ENCODE measurements around the gene FLVCR2.
A peak's percentile ranks its signal among the peaks of the same experiment; 100 is the strongest.

FLVCR2 gene

DNA sequence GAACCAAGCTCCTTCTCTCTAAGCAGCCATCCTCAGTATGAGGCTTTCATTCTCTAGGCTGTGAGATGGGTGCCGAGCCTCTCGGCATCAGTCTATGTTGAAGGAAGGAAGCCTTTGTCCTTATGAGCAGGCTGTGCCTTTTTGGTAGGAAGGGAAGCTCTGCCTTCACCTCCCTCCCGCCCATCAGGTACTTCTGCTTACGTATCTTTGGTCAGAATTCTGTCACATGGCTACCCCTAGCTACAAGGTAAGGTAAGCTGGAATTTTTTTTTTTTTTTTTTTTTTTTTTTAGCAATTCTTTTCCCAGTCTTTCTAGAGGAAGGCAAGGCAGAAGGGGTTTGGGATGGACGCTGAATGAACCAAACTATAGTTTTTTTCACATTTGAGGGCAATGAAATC is 39.3 kb upstream of the FLVCR2 start:
- TF ChIP-seq, protein P1, sequence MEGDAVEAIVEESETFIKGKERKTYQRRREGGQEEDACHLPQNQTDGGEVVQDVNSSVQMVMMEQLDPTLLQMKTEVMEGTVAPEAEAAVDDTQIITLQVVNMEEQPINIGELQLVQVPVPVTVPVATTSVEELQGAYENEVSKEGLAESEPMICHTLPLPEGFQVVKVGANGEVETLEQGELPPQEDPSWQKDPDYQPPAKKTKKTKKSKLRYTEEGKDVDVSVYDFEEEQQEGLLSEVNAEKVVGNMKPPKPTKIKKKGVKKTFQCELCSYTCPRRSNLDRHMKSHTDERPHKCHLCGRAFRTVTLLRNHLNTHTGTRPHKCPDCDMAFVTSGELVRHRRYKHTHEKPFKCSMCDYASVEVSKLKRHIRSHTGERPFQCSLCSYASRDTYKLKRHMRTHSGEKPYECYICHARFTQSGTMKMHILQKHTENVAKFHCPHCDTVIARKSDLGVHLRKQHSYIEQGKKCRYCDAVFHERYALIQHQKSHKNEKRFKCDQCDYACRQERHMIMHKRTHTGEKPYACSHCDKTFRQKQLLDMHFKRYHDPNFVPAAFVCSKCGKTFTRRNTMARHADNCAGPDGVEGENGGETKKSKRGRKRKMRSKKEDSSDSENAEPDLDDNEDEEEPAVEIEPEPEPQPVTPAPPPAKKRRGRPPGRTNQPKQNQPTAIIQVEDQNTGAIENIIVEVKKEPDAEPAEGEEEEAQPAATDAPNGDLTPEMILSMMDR (conservative IDR thresholded peaks at IDR 0.05; ENCODE audit: low read depth, low read length): no peak
- no peak for DNase-seq (ENCODE audit: low read depth)
- H3K4me3 ChIP-seq (ENCODE audit: low read depth, low read length): no peak overlapping the region

DNA sequence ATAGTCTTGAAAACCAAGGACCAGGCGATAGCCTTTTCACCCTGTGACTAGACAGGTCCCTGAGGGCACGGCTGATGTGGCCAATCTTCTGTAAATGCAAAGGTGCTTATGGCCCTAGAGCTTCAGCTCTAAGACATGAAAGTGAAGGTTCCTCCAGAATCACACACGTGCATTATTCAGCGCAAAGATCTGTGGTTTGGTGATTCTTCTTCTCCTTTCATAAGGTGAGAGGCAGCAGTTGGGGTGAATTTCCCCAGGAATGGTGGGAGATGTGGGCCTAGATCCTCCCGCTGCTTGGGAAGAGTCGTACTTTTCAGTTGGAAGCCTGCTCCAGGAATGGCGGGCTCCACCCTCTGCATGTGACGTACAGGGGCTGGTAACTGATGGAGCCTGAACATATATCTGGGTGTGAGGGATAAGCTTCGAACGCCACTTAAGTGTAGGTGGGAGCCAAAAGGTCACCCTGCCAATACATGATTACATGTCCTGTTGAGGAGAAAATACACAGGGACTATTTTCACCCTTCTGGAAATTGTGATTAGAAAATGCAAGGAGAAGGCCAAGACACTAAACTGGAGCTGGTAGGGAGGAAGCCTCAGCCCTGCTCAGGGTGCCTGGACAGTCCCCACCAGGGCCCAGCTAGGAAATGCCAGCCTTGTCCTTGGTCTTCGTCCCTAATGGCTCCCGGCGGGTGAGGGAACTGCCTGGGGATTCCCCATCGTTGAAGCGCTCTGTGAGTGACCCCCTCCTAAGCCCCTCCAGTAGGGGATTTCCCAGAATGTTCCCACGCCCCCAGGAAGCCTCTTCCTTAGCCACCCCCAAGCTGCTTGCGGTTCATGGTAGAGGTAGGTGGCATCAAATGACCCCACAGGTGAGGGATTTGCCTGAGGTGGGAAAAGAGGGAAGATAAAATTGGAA is 38.6 kb upstream of the FLVCR2 start:
- no peak overlapping the region for H3K4me3 ChIP-seq (ENCODE audit: low read depth, low read length)
- TF ChIP-seq, protein P1 (conservative IDR thresholded peaks at IDR 0.05; ENCODE audit: low read depth, low read length): no peak
- no peak for DNase-seq (ENCODE audit: low read depth)

DNA sequence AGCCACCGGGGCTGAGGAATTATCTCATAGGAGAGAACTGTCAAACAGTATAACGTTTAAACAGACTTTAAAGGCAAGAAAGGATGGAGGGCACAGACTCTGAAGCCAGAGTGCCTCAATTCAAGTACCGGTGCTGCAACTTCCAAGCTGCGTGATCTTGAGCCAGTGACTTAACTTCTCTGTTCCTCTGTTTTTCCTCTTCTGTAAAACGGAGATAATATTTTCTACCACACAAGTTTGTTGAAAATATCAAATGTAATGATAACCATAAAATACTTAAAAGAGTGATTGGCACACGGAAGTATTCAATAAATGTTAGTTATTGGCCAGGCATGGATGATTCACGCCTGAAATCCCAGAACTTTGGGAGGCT is 38.0 kb upstream of the FLVCR2 start:
- DNase-seq (ENCODE audit: low read depth): no peak
- TF ChIP-seq, protein P1 (conservative IDR thresholded peaks at IDR 0.05; ENCODE audit: low read depth, low read length): no peak

DNA sequence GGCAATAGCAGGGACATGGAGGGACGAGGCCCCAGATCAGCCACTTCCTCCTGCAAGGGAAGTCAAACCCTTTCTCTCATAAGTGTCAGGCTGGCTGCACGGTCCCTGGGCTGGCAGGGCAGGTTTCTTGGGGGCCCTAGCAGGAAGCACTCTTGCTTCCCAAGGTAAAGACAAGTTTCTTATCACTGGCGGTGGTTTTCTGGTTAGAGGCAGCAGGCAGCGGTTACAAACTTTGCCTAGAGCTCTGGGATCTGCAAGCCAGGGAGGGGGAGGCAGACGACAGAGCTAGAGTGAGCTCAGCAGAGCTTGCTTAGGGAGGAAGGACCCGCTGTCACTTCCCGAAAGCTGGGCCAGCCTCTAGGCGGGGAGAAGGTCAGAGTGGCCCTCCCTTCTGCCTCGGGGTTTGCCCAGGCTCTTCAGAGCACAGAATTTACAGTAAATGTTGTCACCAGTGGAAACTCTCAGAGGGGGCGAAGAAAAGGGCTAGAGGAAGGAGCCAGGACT is 35.8 kb upstream of the FLVCR2 start:
- TF ChIP-seq, protein P1 (conservative IDR thresholded peaks at IDR 0.05; ENCODE audit: low read depth, low read length): no peak
- no peak overlapping the region for H3K4me3 ChIP-seq (ENCODE audit: low read depth, low read length)
- DNase-seq (ENCODE audit: low read depth): peak; percentile 72

More for the DNA sequence above, 38.0 kb upstream of the FLVCR2 start:
- H3K4me3 ChIP-seq (ENCODE audit: low read depth, low read length): no peak overlapping the region

DNA sequence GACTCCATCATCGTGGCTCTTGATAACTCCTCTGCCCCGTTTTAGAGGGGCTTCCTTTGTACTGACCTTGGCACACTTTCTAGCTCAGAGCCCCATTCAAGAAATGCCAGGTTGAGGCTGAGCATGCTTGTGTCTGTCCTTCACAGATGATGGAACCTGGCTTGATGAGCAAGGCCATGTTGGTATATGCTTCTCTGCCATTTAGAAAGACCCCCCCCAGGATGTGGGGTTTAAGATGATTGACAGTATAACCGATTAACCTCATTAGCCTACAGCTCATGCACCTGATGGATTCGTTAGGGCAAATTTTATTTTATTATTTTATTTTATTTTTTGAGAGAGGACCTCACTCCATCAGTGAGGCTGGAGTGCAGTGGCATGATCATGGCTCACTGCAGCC is 35.2 kb upstream of the FLVCR2 start:
- no peak for DNase-seq (ENCODE audit: low read depth)
- TF ChIP-seq, protein P1 (conservative IDR thresholded peaks at IDR 0.05; ENCODE audit: low read depth, low read length): no peak
- no peak overlapping the region for H3K4me3 ChIP-seq (ENCODE audit: low read depth, low read length)

DNA sequence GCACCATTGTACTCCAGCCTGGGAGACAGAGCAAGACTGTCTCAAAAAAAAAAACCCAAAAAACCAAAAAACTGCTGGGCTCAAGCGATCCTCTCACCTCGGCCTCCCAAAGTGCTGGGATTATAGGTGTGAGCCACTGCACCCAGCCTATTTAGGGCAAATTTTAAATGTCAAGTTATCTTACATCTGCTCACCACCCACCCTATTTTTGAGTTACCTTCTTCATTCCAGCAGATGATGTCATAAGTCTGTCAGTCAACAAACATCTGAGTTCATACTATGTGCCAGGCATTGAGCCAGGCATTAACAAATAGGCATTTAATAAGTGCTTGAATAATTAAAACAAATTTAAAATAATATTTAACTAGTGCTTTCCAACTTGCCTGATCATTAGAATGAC is 34.6 kb upstream of the FLVCR2 start:
- H3K4me3 ChIP-seq (ENCODE audit: low read depth, low read length): no peak overlapping the region
- TF ChIP-seq, protein P1 (conservative IDR thresholded peaks at IDR 0.05; ENCODE audit: low read depth, low read length): no peak
- DNase-seq (ENCODE audit: low read depth): no peak

DNA sequence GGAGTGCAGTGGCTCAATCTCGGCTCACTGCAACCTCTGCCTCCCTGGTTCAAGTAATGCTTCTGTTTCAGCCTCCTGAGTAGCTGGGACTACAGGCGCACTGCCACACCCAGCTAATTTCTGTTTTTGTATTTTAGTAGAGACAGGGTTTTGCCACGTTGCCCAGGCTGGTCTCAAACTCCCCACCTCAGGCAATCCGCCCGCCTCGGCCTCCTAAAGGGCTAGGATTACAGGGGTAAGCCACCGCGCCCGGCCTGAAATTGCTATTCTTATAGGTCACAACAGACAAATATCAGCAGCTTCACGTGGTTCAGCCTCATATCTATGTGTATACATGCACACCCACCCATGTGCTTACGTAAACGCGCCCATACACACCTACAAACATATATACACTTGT is 32.5 kb upstream of the FLVCR2 start:
- H3K4me3 ChIP-seq (ENCODE audit: low read depth, low read length): no peak overlapping the region
- TF ChIP-seq, protein P1 (conservative IDR thresholded peaks at IDR 0.05; ENCODE audit: low read depth, low read length): no peak
- DNase-seq (ENCODE audit: low read depth): no peak
